HPDE6-E6E7 (cell line): ENCODE data around the gene SPACDR.
"Not testable (repeated sequence)": the region's sequence is repeated elsewhere in the genome, so short reads cannot be mapped to it uniquely, and the experiment has no call there.

Experiments used
- DNase-seq: peaks from one replicate; pipeline ENCODE4 v3.0.0; 2011; ENCODE audit warnings: missing footprints; ENCODE audit errors: extremely low spot score

Gene SPACDR

GRCh38 chr7:100464210-100464660 lies at the start of gene SPACDR:
SPACDR (minus strand) TSS chr7:100464260; CDS start chr7:100464025, 235 bp downstream.
- DNase-seq, result no peak

- DNase-seq, result no peak
These were observed 49.3 kb upstream of the SPACDR start for GRCh38 chr7:100513212-100513810.

- DNase-seq, result no peak
These were observed 46.6 kb upstream of the SPACDR start for GRCh38 chr7:100510437-100511239.

- DNase-seq, result peak; percentile 67
These were observed 45.2 kb upstream of the SPACDR start for GRCh38 chr7:100509231-100509630.

- DNase-seq, result no peak
These were observed 42.4 kb upstream of the SPACDR start for GRCh38 chr7:100506356-100506923.

- DNase-seq, result no peak
These were observed 41.0 kb upstream of the SPACDR start for GRCh38 chr7:100504887-100505611.

GRCh38 chr7:100504031-100504430 lies 40.0 kb upstream of the SPACDR start:
- DNase-seq, result not testable (repeated sequence)

- not testable (repeated sequence) for DNase-seq
These were observed 36.7 kb upstream of the SPACDR start for GRCh38 chr7:100500743-100501142.

- no peak for DNase-seq
These were observed 32.4 kb upstream of the SPACDR start for GRCh38 chr7:100496509-100496908.

- no peak for DNase-seq
These were observed 29.6 kb upstream of the SPACDR start for GRCh38 chr7:100493476-100494264.

- no peak for DNase-seq
These were observed 28.8 kb upstream of the SPACDR start for GRCh38 chr7:100492738-100493475.

GRCh38 chr7:100491192-100491578 lies 27.1 kb upstream of the SPACDR start:
- no peak for DNase-seq

- DNase-seq, result no peak
These were observed 26.6 kb upstream of the SPACDR start for GRCh38 chr7:100490483-100491191.

GRCh38 chr7:100489824-100490223 lies 25.8 kb upstream of the SPACDR start:
- DNase-seq, result peak; percentile 86

- no peak for DNase-seq
These were observed 25.1 kb upstream of the SPACDR start for GRCh38 chr7:100489121-100489520.

GRCh38 chr7:100488333-100489095 lies 24.5 kb upstream of the SPACDR start:
- no peak for DNase-seq

- DNase-seq, result no peak
These were observed 22.8 kb upstream of the SPACDR start for GRCh38 chr7:100486753-100487446.

- DNase-seq, result no peak
These were observed 22.1 kb upstream of the SPACDR start for GRCh38 chr7:100486111-100486636.
